GM21786 (cell line): ENCODE measurements around the gene SEMA4A.
"Not testable (repeated sequence)": the region's sequence is repeated elsewhere in the genome, so short reads cannot be mapped to it uniquely, and the experiment has no call there.

Experiments
- ATAC-seq: cut with Tn5 transposase; IDR thresholded peaks from one replicate; pipeline ENCODE4 v1.9.1; 2021; ENCODE audit not compliant: unreplicated experiment

The SEMA4A gene

DNA sequence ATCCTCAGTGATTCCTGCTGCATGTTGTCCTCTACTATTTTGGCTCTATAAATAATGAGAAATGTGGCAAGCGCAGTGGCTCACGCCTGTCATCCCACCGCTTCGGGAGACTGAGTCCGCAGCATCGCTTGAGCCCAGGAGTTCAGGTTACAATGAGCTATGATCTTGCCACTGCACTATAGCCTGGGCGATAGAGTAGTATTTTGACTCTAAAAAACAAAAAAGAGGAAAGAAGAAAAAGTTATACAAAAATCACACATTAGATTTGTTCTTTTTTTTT lies 39.8 kb downstream of the SEMA4A start:
- no peak for ATAC-seq

DNA sequence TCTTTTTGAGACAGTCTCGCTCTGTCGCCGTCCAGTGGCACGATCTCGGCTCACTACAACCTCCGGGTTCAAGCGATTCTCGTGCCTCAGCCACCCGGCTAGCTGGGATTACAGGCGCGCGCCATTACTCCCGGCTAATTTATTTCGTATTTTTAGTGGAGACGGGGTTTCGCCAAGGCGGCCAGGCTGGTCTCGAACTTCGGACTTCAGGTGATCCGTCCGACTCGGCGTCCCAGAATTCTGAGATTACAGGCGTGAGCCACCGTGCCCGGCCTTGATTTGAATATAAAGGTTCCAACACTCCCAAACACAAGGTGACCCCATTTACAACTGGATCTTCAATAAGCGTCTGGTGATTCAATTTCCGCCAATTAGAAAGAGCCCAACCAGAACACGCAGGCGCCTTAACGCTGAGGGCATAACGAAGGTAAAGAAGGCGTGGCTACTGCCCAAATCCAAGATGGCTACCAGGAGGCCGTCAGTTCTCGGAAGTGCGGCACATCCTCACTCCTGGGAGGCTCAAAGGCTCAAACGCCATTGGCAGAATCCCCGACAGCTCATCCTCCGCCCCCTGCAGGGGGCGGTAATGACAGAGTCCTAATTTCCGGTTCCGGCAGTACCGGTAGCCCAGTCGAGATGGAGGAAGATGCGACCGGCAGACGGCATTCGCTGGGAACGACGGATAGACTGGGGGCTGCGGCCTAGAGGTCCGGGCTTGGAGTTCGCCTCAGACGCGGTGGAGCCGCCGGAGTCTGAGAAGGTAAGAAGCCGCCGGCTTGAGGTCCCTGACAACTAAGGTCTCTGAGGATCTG lies 40.3 kb downstream of the SEMA4A start, which contains the start of gene SLC25A44:
Gene SLC25A44, plus strand, starts transcription at position 617 of the 812 bp plus-strand sequence. CDS start 5,744 bp downstream, outside the sequence.
- peak; percentile 91 for ATAC-seq

DNA sequence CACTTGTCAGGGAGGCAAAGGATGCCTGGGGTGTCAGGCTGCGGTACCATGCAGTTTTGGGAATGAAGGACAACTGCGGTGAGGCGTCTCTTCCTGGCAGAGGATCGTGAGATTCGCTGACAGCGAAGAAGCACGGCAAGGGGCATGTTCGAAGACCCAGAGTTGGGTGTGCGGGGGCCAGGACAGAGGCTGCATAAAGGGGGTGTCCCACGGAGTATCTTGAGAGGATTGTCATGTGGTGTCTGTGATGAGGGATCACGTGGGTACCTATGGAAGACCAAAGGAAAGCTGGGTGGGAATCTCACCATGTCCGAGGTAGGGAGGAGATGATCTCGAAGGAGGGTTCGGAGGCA lies 40.9 kb downstream of the SEMA4A start:
- ATAC-seq, result no peak

DNA sequence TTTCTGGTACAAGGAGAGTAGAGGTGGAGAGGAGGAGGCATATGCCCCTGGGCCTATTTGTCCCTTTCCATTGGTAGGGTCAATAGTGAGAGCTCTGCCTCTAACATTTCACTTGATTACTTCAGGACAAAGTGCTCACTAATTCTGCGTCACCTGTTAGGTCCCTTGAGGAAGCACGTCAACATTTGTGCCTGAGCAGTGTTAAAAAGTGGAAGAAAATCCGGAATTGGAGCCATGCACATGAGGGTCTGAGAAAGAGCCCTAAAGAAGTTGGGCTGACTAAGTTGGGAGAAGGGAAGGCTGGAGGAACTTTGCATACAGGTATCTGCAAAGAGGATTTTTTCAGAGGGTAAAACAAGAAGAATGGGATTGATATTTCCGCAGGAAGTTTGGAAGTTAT lies 42.5 kb downstream of the SEMA4A start:
- ATAC-seq, result no peak

DNA sequence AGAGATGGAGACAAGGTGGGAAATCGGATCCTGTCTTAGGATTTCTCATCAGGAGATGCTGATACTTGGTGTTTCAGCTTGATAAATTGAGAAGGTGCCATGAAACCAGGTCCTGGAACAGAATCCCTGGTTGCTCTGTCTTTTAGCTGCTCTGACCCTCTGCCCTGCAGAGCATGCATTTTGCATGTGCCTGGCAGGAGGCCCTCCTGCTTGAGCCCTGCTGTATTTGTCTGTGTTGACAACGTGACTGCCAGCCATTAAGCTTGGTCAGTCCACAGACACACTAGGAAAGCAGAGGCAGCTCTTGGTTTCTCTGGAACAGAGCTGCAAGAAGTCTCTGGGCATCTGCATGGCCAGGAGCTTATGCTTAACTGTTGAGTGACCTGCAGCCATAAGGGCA lies 43.1 kb downstream of the SEMA4A start:
- no peak for ATAC-seq

DNA sequence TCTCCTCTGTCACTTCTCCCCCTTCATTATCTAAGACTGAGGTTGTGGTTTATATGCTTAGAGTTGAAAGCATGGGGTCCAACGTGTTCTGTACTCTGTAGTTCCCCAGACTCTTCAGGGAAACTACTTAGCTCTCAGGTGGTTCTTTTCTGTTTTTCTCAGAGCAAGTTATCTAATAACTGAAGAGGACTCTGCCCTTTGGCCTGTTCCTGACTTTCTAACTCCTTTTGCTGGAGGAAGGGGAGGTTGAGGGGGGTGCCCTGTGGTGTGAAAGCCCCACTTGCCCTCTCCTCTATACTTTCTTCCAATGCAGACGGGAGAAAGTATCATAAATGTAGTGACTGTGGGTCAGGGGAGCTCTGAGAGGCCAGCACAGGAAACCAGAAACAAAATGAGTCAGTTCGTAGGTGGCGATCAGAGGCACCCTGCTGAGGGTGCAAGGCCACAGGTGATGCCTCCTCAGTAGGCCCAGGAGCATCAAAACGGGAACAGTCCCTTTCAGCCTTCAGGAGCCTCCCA lies 45.5 kb downstream of the SEMA4A start:
- peak; percentile 53 for ATAC-seq

DNA sequence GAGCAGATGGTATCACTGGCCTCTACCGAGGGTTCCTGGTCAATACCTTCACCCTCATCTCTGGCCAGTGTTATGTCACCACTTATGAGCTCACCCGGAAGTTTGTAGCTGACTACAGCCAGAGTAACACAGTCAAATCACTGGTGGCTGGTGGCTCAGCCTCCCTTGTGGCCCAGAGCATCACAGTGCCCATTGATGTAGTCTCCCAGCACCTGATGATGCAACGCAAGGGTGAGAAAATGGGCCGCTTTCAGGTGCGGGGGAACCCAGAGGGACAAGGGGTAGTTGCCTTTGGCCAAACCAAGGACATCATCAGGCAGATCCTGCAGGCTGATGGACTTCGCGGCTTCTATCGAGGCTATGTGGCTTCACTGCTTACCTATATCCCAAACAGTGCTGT lies 46.7 kb downstream of the SEMA4A start:
- ATAC-seq, result no peak

DNA sequence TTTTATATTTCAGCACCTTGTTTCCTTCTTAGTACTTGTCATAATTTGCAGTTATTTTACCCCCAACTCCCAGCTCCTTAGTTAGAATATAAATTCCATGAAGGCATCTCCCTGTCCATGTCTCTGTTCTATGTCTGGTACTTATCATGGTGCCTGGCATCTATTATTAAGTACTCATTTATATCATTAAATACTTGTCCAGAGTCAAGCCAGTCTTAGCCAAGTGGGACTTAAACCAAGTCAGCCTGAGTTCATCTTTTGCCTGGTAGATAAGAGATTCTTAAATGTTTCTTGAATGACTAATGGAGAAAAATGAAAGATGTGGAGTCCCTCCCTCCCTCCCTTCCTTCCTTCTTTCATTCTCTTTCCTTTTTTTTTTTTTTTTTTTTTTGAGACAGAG lies 49.9 kb downstream of the SEMA4A start:
- no peak for ATAC-seq

DNA sequence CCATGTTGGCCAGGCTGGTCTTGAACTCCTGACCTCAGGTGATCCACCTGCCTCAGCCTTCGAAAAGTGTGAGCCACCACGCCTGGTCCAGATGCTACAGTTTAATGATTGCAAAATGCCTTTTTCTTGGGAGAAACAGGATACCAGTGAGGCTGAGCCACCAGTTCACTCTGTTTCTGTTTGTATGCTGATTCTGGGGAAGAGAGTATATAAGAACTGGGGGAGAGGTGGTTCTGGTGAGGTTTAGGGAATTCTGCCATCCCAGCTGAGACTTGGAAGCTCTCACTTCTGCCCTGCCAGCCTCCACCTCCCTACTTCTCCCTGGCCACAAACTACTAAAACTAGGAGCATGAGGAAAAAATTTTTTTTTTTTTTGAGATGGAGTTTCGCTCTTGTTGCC lies 51.3 kb downstream of the SEMA4A start:
- ATAC-seq, result no peak

DNA sequence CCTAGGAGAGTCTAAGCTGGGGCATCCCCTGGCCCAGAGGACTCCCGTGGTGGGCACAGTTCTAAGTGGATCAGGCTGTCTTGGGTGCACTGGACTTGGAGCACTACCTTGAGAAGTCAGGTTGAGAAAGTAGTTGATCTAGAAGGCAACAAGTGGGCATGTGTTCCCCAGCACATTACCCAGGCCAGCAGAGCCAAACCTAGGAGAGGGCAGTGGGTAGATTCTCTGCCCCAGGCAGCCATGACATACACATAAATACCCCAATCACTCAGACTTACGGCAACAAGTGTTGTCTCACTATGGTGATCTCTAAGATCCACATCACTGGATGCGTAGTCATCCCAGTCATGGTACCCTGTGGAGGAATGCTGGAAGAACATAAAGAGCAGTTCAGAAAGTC lies 57.9 kb downstream of the SEMA4A start:
- ATAC-seq, result no peak

DNA sequence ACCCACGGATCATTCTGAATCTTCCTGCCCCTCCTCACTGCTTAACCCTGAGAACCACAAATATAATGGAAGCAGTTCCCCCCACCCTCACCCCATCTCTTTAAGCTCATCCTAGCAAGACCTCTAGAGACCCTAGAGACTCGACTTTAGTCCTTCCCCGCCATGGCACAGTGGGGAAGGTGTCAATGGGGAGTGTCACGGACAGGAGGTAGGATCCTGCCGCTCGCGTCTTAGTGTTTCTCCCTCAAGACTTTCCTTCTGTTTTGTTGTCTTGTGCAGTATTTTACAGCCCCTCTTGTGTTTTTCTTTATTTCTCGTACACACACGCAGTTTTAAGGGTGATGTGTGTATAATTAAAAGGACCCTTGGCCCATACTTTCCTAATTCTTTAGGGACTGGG lies 58.7 kb downstream of the SEMA4A start:
- ATAC-seq, result no peak

DNA sequence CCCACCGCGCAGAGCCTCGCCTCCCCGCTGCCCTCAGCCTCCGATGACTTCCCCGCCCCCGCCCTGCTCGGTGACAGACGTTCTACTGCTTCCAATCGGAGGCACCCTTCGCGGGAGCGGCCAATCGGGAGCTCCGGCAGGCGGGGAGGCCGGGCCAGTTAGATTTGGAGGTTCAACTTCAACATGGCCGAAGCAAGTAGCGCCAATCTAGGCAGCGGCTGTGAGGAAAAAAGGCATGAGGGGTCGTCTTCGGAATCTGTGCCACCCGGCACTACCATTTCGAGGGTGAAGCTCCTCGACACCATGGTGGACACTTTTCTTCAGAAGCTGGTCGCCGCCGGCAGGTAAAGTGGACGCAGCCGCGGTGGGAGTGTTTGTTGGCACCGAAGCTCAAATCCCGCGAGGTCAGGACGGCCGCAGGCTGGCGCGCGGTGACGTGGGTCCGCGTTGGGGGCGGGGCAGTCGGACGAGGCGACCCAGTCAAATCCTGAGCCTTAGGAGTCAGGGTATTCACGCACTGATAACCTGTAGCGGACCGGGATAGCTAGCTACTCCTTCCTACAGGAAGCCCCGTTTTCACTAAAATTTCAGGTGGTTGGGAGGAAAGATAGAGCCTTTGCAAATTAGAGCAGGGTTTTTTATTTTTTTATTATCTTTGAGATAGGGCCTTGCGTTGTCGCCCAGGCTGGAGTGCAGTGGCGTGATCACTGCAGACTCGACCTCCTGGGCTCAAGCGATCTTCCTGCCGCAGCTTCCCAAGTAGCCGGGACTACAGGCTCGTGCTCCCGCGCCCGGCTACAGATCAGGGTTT lies 59.7 kb downstream of the SEMA4A start, which contains the start of gene PMF1:
Gene PMF1, plus strand, starts transcription at position 175 of the 811 bp plus-strand sequence. Its CDS starts 9 bp downstream, at position 184.
- peak; percentile 86 for ATAC-seq

DNA sequence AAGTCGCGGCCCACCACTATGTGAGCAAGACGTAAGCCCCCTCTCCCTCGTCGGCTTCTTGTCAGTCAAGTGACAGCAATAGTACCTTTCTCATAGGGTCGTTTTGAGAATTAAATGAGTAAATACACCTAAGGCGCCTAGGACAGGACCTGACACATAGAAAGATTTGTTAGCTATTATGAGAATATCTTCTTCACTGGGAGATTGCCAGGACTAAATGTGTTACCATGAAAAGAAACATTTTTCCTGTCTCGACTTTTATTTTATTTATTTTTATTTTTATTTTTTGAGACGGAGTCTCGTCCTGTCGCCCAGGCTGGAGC lies 60.2 kb downstream of the SEMA4A start:
- no peak for ATAC-seq

DNA sequence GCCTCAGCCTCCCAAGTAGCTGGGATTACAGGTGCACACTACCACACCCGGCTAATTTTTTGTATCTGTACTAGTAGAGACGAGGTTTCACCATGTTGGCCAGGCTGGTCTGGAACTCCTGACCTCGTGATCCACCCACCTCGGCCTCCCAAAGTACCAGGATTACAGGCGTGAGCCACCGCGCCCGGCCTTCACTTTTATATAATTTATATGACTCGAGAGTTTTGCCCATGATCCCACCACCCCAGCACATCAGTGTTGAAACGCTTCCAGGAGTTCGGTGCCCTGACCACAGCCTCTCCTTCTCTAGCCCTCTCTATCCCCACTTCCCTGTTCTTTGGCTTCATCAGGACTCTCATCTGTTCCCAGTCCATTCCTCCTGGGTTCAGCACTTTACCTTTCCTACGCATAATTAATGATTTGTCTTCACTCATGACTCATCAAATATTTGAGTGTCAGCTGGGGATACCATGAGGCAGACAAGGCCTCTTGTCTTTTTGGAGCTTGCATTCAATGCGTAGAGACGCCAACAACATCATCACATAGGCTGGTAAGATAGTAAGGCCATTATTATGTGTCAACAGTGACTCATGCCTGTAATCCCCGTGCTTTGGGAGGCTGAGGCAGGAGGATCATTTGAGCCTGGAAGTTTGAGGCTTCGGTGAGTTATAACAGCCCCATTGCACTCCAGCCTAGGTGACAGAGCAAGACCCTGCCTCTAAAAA lies 60.8 kb downstream of the SEMA4A start:
- ATAC-seq, result no peak

DNA sequence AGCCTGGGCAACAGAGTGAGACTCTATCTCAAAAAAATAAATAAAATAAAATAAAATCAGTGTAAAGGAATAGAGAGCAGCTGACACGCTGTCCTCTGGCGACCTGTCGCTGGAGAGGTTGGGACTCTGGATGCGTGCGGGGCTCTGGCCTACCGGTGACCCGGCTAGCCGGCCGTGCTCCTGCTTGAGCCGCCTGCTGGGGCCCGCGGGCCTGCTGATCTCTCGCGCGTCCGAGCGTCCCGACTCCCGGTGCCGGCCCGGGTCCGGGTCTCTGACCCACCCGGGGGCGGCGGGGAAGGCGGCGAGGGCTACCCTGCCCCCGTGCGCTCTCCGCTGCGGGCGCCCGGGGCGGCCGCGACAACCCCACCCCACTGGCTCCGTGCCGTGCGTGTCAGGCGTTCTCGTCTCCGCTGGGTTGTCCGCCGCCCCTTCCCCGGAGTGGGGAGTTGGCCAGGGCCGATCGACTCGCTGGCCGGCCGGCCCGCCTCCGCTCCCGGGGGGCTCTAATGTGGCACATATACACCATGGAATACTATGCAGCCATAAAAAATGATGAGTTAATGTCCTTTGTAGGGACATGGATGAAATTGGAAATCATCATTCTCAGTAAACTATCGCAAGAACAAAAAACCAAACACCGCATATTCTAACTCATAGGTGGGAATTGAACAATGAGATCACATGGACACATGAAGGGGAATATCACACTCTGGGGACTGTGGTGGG lies 63.1 kb downstream of the SEMA4A start:
- not testable (repeated sequence) for ATAC-seq

DNA sequence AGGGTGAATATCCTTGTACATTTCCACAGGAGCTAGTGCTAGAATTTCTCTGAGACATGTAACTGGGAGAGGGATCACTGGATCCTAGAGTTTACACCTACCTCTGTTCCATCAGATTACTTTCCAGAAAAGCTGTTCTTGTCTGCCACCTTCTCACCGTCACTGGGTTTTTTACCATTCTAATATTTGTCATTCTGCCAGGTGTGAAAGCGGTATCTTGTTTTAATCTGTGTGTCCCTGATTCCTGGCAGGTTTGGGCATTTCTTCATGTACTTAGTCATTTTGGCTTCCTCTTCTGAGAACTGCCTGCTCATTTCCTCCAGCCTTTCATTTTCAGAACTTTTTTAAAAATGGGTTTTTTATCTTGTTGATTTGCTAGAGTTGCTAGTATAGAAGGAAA lies 64.5 kb downstream of the SEMA4A start:
- ATAC-seq, result no peak

DNA sequence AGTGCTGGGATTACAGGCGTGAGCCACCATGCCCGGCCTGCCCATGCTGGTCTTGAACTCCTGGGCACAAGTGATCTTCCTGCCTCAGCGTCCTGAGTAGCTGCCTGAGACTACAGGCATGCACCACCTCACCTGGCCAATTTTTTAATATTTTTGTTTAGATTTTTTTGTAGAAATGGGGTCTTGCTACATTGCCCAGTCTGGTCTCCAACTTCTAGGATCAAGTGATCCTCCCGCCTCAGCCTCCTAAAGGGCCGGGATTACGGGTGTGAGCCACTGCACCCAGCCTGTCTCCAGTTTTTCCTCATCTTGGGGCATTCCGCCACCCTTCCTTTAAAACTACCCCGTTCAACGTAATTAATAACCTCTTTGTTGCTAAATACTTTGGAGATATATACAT lies 66.8 kb downstream of the SEMA4A start:
- ATAC-seq, result no peak

DNA sequence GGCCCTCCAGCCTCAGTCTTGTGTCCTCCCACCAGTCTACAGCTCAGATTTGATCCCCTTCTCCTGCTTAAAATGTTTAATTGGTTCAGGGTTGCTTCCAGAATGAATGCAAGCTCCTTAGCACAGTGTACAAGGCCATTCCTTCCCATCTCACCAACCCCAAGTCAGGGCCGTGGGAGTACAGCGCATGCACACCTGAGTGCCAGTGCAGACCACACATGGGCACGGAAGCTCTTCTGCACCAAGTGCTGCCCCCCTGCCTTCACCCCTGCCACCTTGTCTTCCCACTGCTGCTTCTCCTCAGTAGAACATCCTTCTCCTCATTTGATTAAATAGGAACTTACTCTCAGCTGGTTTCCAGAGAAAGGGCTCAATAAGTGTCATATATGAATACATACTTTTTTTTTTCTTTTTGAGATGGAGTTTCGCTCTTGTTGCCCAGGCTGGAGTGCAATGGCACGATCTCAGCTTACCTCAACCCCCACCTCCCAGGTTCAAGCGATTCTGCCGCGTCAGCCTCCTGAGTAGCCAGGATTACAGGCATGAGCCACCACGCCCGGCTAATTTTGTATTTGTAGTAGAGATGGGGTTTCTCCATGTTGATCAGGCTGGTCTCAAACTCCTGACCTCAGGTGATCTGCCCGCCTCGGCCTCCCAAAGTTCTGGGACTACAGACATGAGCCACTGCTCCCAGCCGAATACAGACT lies 68.8 kb downstream of the SEMA4A start:
- ATAC-seq, result no peak

DNA sequence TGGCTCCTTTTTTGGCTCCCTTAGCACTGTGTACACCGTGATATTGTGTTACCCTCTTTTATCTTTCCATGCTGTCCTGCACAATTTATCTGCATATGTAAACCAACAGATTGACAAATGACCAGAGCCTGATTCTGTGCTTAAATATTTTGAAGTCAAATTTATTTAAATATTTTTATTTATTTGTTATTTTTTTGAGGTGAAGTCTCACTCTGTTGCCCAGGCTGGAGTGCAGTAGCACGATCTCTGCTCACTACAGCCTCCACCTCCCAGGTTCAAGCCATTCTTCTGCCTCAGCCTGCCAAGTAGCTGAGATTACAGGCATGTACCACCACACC lies 72.3 kb downstream of the SEMA4A start:
- ATAC-seq, result no peak

DNA sequence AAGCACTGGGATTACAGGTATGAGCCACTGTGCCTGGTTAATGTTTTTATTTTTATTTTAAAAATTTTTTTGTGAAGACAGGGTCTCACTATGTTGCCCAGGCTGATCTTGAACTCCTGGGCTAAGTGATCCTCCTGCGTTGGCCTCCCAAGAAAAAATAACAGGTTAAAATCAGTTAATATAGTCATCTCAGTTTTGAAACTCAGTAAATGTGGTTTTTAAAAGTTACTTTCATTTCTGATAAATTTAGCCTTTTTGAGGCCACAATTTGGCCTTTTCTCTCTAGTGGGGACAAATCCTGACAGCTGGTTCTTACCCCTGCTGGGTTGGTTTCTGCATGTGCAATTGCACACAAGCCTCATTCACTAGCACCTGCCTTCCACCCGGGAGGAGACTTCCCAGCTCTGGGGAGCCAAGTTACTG lies 72.7 kb downstream of the SEMA4A start:
- peak; percentile 67 for ATAC-seq
